HG03439 (cell line): Measurements from ENCODE around the gene GGT6.

Source experiments
- ATAC-seq: cut with Tn5 transposase; IDR thresholded peaks from one replicate; pipeline ENCODE4 v1.9.1; 2021; ENCODE audit warnings: mild to moderate bottlenecking, moderate library complexity; ENCODE audit not compliant: unreplicated experiment

The GGT6 gene

DNA sequence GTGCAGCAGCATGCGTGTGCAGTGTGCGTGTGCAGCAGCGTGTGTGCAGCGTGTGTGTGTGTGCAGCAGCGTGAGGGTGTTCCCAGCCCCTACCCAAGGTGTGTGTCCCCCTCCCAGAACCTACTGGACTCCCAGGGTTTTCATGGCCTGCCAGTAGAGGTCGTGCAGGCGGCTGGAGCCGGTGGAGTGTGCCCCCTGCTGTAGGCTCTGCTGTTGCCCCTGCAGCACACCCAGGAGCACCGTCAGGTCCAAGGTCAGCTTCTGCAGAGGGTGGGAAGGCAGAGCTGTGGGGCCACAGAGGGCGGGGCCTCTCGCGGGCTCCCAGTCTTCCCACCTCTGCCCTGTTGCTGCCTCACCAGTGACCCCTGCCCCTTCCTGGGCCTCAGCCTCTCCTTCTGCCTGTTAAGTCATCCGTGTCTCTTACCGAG is 20.1 kb downstream of the GGT6 start:
- ATAC-seq = no peak

- ATAC-seq = no peak
Observed at GRCh38 chr17:4539576-4540223, 20.7 kb downstream of the GGT6 start.

DNA sequence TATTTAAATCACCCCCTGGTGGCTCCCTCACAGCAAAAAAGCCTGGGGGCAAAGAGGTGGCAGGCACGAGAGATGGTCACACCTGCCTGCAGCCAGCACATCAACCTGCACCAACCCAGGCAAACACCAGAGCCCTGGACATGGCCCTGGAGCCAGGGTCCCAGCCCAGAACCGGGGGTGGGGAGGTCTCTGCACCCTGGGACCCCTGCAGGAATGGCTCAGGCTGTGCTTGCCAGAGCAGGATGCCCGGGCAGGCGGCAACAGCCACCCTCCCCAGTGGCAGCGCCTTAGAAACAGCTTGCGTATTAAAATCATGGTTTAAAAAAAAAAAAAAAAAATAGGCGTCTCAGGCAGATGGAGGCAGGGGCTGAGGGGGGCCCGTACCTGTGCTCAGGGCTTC is 21.4 kb downstream of the GGT6 start:
- no peak for ATAC-seq

DNA sequence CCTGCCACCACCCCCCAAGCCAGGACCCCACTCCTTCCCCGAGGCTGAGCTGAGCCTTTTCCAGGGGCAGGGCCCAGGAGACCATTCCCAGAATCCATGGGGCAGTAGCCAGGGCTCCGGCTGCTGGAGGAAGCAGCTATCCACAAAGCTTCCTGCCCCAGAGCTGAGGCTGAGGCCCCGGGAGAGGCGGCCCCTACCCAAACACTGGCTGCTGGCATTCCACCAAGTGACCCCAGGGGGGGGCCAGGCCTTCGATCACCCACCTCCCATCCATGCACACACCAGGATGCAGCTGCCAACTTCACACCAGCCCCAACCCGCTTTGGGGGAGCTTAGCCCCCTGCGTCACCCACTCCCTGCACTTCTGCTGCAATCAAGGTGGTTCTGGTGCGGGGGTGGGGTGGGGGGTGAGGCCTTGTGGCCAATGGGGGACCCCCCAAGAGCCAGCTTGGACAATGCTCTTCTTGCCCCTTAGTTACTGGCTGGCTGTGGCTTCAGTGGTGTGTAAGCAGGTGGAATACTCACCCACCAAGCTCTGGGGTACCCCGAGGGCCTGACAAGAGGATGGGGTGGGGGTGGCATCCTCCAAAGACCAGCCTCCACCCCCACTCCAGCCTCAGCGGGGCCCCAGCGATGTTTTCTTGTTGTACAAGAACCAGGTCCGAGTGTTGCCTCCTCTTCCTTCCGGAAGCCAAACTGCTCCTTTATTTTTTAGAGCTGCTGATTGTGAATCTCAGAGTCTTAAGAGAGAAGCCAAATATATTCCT is 22.0 kb downstream of the GGT6 start:
- no peak for ATAC-seq

DNA sequence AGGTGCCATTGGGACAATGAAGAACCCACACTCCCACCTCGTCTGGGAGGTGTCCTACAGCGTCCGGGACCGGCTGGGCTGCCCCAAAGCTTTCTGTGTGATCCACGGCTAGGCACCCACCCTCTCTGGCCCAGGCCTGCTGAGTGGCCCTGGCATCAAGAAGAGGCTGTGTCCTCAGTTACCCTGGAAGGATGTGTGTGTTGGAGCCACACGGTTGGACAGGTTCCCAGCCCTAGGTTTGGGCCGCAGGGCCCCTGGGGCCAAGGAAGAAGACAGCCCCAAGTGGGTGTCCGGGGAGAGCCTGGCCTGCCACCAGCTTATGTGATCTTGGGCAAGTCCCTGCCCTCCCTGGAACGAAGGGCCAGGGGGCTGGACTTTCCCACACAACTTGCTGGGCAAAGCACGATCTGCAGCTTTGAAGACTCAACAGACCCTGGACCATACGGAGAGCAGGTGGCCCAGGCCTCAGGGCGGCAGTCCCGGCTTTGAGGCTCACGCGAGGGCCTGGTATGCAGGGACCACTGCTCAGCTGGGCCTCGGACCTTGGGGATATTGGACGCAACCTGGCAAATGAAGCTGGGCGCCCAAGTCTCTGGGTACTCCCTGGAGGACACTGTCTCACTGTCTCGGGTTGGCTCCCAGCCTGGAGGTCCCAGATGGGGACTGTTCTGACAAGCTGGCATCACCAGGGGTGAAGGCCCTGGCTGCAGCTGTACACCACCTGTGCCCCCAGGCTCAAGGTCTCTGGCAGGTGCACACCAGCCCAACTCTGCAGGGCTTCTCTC is 22.7 kb downstream of the GGT6 start:
- no peak for ATAC-seq

DNA sequence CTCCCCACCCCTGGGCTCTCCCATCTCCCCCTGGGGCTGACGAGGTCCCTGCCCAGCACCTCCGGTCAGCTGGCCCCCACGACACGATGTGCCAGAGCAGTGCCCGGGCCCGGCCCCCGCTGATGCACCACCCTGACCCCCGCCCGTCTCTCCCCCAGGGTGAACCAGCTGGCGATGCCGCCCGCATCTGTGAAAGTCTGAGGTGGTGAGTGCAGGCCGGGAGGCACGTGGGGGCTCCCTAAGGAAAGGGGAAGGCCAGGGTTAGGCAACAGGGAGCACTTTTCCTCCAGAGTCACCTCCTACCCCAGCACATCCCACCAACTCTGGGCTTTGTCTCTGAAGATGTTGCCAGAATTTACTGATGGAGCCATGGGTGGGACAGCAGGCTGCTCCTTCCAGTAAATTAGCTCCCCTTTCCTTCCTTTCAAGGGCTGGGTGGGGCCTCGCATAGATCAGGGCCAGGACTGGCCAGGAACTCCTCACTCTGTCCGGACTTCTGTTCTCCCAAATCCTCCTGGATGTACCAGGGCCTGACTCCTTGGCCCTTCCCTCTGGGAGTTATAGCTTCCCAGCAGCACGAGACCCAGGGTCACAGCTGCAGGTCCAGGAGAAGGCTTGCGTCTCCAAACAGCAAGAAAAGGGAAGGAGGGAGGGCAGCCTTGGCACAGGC is 23.5 kb downstream of the GGT6 start:
- ATAC-seq = no peak

DNA sequence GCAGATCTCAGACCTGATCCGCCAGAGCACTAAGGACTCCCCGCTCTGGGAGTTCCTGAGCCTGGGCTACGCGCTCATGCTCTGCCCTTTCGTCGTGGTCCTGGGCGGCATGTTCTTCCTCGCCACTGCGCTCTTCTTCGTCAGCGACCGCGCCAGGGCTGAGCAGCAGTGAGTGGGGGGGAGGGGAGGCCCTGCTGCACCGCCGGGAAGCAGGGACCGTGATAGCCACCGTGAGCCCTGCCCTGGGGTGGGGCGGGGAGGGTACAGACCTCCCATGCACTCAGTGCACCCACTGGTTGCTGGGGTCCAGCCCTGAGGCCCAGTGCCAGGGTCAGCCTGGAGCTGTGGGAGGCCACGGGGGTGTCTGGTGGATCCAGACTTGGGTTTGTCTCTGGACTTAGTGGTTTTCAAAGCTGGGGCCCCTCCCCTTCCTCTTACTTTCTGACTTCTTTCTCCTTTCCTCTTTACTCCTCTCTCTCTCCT is 24.1 kb downstream of the GGT6 start:
- no peak for ATAC-seq

DNA sequence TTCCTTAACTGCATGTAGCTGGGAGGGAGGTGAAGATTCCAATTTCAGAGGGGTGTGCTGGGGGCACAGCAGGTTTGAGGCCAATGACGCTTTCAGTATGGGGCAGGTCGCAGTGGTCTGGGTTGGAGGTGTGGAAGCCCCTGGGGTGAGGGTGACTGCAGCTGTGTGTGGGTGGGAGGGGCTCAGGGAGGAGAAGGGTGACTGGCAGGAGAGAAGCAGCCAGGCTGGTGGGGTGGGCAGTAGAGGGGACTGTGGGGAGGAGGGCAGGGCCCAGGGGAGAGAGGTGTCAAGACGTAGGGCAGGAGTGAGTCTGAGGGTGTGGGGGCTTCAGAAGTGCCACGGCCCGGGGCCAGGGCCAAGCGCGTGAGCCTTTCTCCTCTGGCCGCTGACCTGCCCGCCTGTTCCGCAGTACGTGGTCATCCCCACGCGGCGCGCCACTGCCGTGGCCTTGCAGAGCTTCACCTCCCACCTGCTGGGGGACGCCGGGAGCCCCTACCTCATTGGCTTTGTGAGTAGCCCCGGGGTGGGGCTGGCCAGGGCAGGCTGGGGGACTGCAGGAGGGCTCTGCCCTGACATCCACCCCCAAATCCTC is 24.6 kb downstream of the GGT6 start:
- ATAC-seq = no peak

- ATAC-seq = no peak
Observed at GRCh38 chr17:4534928-4535666, 25.3 kb downstream of the GGT6 start.

DNA sequence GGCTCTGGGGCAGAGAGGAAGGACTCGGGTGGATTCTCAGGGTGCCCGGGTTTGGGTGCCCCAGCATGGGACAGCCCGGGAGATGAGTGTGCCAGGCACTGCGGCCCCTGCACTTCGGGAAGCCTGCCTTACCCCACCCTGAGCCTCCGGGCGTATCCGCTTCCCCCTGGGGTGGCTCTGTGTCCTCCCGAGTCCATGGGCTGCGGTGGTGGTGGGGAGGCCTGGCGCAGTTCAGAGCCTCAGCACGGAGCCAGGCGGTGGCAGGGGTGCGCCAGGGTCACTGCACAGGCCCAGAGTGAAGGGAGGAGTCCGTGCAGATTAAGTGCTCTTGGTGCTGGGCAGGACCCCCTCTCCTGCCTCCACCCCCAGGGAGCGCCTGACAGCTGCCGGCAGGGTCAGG is 25.9 kb downstream of the GGT6 start:
- ATAC-seq = no peak

- no peak for ATAC-seq
Observed at GRCh38 chr17:4533523-4534504, 26.6 kb downstream of the GGT6 start.

DNA sequence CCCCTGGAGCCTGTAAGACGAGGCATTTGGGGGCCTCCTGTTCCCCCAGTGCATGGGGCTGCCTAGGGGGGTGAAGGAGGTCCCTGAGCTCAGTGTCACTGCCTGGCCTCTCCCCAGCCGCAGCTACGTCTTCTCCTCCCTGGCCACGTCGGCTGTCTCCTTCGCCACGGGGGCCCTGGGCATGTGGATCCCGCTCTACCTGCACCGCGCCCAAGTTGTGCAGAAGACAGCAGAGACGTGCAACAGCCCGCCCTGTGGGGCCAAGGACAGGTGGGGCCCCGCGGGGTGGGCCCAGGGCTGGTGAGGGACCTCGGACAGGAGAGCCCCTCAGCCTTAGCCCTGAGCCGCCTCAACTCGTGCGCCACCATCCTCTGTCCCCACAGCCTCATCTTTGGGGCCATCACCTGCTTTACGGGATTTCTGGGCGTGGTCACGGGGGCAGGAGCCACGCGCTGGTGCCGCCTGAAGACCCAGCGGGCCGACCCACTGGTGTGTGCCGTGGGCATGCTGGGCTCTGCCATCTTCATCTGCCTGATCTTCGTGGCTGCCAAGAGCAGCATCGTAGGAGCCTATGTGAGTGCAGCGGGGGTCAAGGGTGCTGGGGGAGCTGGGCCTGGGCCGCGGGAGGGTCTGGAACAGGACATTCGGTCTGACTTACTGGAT is 27.4 kb downstream of the GGT6 start:
- ATAC-seq = no peak

- ATAC-seq = no peak
Observed at GRCh38 chr17:4531988-4532736, 28.2 kb downstream of the GGT6 start.

DNA sequence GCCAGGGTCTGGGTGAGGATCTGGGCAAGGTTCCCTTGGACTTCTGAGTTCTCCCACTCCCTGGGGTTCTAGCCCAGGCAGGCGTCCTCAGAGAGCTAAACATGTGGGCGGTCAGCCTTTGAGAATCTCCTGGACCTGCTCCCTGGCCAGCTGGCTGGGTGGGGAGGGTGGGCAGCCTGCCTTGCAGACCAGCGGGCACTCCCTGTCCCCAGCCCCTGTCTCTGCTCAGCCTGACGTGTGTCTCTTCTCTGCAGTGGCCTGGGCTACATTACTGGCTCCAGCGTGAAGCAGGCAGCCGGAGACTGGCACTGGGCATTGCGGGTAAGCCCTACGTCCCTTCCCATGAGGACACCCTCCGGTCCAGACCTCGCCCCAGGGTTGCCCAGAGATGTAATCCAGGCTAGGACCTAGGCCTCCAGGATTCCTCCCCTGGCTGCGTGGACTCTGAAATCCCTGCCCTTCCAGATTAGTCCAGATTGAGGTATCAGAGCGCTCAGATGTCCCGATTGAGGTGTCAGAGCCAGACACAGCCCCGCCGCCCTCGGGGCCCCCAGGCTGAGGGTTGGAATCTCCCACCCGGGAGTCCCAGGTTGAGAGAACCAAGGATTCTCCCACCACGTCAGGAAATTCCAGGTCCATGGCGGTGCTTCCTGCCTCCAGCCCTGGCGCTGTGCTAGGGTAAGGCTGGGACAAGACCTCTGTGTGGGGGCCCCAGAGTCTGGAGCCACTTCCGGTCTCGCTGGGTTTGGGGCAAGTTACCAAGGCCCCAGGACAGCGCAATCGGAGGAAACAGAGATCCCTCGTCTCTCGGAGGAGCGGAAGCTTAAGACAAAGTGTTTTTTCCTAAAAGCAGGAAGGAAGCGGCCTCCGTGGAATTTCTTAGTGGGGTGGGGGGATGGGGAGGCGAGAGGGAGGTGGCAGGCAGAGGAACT is 29.3 kb downstream of the GGT6 start:
- no peak for ATAC-seq

DNA sequence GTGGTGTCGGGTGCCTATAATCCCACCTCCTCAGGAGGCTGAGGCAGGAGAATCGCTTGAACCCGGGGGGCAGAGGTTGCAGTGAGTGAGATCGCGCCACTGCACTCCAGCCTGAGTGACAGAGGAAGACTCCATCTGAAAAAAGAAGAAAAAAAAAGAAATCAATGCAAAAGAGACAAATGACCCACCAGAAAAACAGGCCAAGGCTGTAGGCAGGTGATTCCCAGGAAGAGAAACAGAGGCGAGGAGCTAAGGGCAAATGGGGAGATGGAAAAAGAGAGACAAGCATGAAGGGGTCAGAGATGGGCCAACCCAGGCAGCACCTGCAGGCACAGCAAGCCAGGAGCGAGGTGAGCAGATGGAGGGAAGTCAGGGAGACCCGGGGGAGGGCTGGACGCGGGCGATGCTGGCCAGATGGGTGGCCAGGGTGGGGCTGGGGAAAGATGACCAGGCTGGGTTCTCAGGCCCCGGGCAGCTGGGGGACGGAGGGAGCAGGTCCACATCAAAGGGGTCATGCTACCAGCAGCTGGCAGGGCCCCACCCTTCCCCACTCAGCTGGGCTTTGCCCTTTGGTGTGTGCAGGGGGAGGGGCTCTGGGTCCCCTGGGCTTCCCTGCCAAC is 30.7 kb downstream of the GGT6 start:
- no peak for ATAC-seq

GRCh38 chr17:4527566-4528125 is 32.7 kb downstream of the GGT6 start:
- ATAC-seq = no peak
